ENCODE data around the gene DEGS2.

DNA sequence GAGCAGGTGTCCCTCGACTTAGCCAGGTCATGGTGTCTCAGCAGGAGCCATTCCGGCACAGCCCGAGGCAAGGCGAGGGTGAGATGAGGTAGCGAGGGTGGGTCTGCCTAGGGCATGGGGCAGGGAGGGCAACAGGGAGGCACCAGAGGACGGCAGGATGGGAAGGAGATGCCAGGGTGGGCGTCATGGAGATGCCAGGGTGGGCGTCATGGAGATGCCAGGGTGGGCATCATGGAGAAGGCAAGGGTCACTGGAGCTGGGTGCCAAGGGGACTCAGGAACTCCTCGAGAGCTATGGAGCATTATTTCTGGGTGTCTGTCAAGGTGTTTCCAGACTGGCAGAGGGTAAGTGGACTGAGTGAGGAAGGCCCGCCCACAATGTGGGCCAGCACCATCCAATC is 7.4 kb downstream of the DEGS2 start:
- TF ChIP-seq CTCF (IDR thresholded peaks at IDR 0.05), result no peak
- TF ChIP-seq POLR2A (IDR thresholded peaks at IDR 0.05), result no peak
